OCI-LY3 (cell line): ENCODE results near the gene CTNNA3.

Experiments
- H2AFZ ChIP-seq: fragments of 200-600, 300-600 bp; shearing (Covaris generic); 2 replicates; pipeline ENCODE4 v1.6.0; 2014; ENCODE audit warnings: antibody characterized with exemption, low read depth, low read length
- H3K27ac ChIP-seq: fragments of 200-600, 300-600 bp; sonication (generic); 2 replicates; pipeline ENCODE4 v1.5.1; 2014; ENCODE audit warnings: mild to moderate bottlenecking, low read length, moderate library complexity, mixed read lengths
- H3K27me3 ChIP-seq: fragments of 200-600, 300-600 bp; sonication (generic); 2 replicates; pipeline ENCODE4 v1.6.1; 2014; ENCODE audit warnings: low read depth, low read length, mixed read lengths
- H3K36me3 ChIP-seq: fragments of 200-600, 300-600 bp; sonication (generic); replicated peaks from 2 replicates; pipeline ENCODE3; 2014; ENCODE audit warnings: low read depth, low read length, mixed read lengths
- H3K4me1 ChIP-seq: fragments of 300-600, 200-600 bp; sonication (generic); 2 replicates; pipeline ENCODE4 v1.6.1; 2014; ENCODE audit warnings: low read length, mixed read lengths
- H3K4me2 ChIP-seq: fragments of 200-600, 300-600 bp; sonication (generic); 2 replicates; pipeline ENCODE4 v1.6.1; 2014; ENCODE audit warnings: low read length, mixed read lengths
- H3K4me3 ChIP-seq: fragments of 300-600, 200-600 bp; sonication (generic); 2 replicates; pipeline ENCODE4 v1.5.1; 2014; ENCODE audit warnings: antibody characterized with exemption, mild to moderate bottlenecking, low read length, moderate library complexity
- H3K79me2 ChIP-seq: fragments of 300-600, 200-600 bp; shearing (Covaris generic); 2 replicates; pipeline ENCODE4 v1.6.1; 2014; ENCODE audit warnings: mild to moderate bottlenecking, low read length, mixed read lengths
- H3K9ac ChIP-seq: fragments of 300-600, 200-600 bp; shearing (Covaris generic); 2 replicates; pipeline ENCODE4 v1.6.0; 2014; ENCODE audit warnings: mild to moderate bottlenecking, low read length, moderate library complexity
- H3K9me3 ChIP-seq: fragments of 200-600, 300-600 bp; shearing (Covaris generic); 2 replicates; pipeline ENCODE4 v1.6.1; 2014; ENCODE audit warnings: low read length, mixed read lengths; ENCODE audit not compliant: insufficient read depth
- H4K20me1 ChIP-seq: fragments of 200-600, 300-600 bp; sonication (generic); 2 replicates; pipeline ENCODE4 v1.6.1; 2016; ENCODE audit warnings: low read length, mixed read lengths; ENCODE audit not compliant: insufficient read depth
- EZH2phosphoT487 ChIP-seq: fragments of 200-600 bp; shearing (Covaris generic); IDR thresholded peaks from 2 replicates; pipeline ENCODE4 v1.6.1; 2018; ENCODE audit warnings: antibody characterized with exemption, mixed run types, low read depth
- TF ChIP-seq, protein P1 (sequence below): fragments of 200-600, 300-600 bp; sonication (generic); IDR thresholded peaks from 2 replicates; pipeline ENCODE4 v1.5.1; 2014; ENCODE audit warnings: antibody characterized with exemption, low read length, low read depth

Gene CTNNA3

DNA sequence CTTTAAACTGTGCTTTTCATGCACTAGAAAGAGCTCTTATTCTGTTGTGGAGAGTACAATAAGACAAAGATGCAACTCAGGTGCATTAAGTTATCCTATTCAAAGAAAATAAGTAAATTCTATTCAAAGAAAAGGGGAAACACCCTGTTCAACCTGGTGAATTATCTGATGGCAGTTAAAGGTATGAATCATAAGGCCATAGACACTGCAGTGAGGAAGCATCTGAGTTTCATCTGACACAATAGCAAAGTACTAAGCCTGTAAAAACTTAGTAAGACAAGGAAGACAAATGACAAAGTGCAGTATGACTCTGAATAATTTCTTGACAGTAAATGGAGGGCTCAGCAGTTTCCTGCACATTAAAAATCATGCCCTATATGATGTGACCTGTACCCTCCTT lies 861.2 kb downstream of the CTNNA3 start:
- TF ChIP-seq EZH2phosphoT487 = no peak
- H3K36me3 ChIP-seq = no peaks in the 10 kb centered on the region
- H3K4me3 ChIP-seq = no peak overlapping the region
- H3K79me2 ChIP-seq = no peaks in the 10 kb centered on the region
- no peak overlapping the region for H2AFZ ChIP-seq
- peaks cover 21% of the 10 kb centered on the region for H3K4me1 ChIP-seq
- no peak overlapping the region for H3K9ac ChIP-seq
- no peaks in the 10 kb centered on the region for H3K27me3 ChIP-seq
- no peaks in the 10 kb centered on the region for H4K20me1 ChIP-seq
- H3K4me2 ChIP-seq = peak overlapping the region; percentile 37; the same call in 1 of the 2 replicates
- peak overlapping the region; percentile 45 for H3K27ac ChIP-seq
- no peaks in the 10 kb centered on the region for H3K9me3 ChIP-seq

DNA sequence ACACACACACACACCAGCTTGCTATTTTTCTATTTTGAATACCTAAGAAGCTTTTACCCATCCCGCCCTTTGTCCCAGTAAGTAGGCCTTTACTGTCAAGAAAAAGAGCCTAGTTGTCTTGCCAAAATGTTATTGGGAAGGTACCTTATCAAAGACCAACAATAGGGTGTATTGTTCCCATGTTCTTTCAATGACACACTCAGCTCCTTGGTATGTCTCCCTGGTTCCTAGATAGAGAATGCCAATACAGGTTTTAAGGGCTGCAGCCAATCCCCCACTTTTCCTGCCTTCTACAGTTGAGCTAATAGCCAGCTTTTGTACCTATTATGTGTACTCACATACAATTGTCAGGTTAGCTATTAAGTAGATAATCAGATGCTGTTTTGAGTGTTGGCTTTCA lies 862.1 kb downstream of the CTNNA3 start:
- TF ChIP-seq, protein P1, sequence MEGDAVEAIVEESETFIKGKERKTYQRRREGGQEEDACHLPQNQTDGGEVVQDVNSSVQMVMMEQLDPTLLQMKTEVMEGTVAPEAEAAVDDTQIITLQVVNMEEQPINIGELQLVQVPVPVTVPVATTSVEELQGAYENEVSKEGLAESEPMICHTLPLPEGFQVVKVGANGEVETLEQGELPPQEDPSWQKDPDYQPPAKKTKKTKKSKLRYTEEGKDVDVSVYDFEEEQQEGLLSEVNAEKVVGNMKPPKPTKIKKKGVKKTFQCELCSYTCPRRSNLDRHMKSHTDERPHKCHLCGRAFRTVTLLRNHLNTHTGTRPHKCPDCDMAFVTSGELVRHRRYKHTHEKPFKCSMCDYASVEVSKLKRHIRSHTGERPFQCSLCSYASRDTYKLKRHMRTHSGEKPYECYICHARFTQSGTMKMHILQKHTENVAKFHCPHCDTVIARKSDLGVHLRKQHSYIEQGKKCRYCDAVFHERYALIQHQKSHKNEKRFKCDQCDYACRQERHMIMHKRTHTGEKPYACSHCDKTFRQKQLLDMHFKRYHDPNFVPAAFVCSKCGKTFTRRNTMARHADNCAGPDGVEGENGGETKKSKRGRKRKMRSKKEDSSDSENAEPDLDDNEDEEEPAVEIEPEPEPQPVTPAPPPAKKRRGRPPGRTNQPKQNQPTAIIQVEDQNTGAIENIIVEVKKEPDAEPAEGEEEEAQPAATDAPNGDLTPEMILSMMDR = no peak
- TF ChIP-seq EZH2phosphoT487 = no peak
- no peak overlapping the region for H3K4me2 ChIP-seq
- no peaks in the 10 kb centered on the region for H3K79me2 ChIP-seq

DNA sequence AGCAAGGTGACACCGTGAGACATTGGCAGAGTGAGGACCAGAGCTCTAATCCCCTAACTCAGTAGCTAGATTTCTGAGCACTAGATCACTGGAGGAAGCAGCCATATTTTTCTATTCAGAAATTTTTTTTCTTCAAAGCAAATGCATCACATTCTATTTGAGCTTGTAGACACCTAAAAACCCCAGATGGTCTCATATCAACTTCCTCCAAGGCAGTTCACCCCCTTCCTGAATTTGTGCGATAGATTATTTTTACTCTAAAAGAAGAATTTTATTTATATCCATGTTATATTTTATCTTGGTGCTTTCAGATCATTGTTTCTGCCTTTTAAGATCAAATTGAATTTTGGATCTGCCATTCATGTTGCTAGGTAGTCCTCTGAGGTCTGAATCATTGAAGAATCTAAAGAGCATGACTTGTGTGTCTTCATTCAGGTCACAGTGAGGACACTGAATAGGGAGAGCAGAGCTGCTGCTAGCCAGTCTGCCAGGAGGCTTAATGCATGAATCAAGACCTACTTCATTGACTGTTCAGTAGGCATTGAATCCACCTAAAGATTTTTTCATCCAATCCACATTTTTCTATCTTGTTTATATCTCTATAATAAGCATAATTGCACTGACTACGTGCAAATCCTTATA lies 863.1 kb downstream of the CTNNA3 start:
- Histone ChIP-seq H3K9me3 (no peaks in the 10 kb centered on the region), H3K4me3 (no peak overlapping the region), H2AFZ (no peak overlapping the region), H3K4me1 (peaks cover 21% of the 10 kb centered on the region), H4K20me1 (no peaks in the 10 kb centered on the region), H3K4me2 (no peak overlapping the region), H3K27me3 (no peaks in the 10 kb centered on the region), H3K36me3 (no peaks in the 10 kb centered on the region), H3K27ac (no peak overlapping the region), H3K9ac (no peak overlapping the region), H3K79me2 (no peaks in the 10 kb centered on the region)
- TF ChIP-seq EZH2phosphoT487 = no peak
- TF ChIP-seq, protein P1 = no peak

More for the DNA sequence above, 862.1 kb downstream of the CTNNA3 start:
- H3K4me3 ChIP-seq = no peak overlapping the region
- H3K9ac ChIP-seq = no peak overlapping the region
- no peak overlapping the region for H2AFZ ChIP-seq
- no peaks in the 10 kb centered on the region for H3K36me3 ChIP-seq
- H3K9me3 ChIP-seq = no peaks in the 10 kb centered on the region
- H3K4me1 ChIP-seq = peaks cover 21% of the 10 kb centered on the region
- H3K27me3 ChIP-seq = no peaks in the 10 kb centered on the region
- H3K27ac ChIP-seq = no peak overlapping the region
- H4K20me1 ChIP-seq = no peaks in the 10 kb centered on the region

DNA sequence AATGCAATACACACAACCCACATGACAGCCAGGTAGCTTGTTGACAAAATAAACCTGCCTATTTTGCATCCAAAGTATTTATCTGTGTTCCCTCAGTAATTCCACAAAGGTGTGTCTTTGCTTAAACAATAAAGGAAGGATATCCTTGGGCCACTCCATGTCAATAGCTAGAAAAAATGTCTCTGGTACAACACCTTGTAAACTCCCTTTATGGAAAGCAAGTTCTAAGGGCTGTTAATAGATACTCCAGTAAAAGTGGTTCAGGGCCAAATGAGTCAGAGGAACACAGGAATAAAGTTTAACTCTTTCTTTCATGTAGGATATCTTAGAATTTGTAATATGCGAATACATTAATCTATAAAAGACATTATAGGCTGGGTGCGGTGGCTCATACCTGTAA lies 867.0 kb downstream of the CTNNA3 start:
- H3K4me1 ChIP-seq = no peaks in the 10 kb centered on the region
- H3K9ac ChIP-seq = no peak overlapping the region
- H3K79me2 ChIP-seq = no peaks in the 10 kb centered on the region
- H3K27me3 ChIP-seq = no peaks in the 10 kb centered on the region
- H2AFZ ChIP-seq = no peak overlapping the region
- H3K27ac ChIP-seq = no peak overlapping the region
- no peak overlapping the region for H3K4me3 ChIP-seq
- H3K9me3 ChIP-seq = no peaks in the 10 kb centered on the region
- no peak overlapping the region for H3K4me2 ChIP-seq
- no peak for TF ChIP-seq EZH2phosphoT487
- TF ChIP-seq, protein P1 = no peak
- no peaks in the 10 kb centered on the region for H4K20me1 ChIP-seq
- no peaks in the 10 kb centered on the region for H3K36me3 ChIP-seq

- H3K4me1 ChIP-seq = peaks cover 4% of the 10 kb centered on the region; the same call in 1 of the 2 replicates
- no peak overlapping the region for H3K4me2 ChIP-seq
- no peak overlapping the region for H2AFZ ChIP-seq
- TF ChIP-seq, protein P1 = no peak
- TF ChIP-seq EZH2phosphoT487 = no peak
- no peaks in the 10 kb centered on the region for H3K9me3 ChIP-seq
- H3K36me3 ChIP-seq = no peaks in the 10 kb centered on the region
- no peak overlapping the region for H3K4me3 ChIP-seq
- no peaks in the 10 kb centered on the region for H3K79me2 ChIP-seq
- no peak overlapping the region for H3K9ac ChIP-seq
- H4K20me1 ChIP-seq = no peaks in the 10 kb centered on the region
- no peak overlapping the region for H3K27ac ChIP-seq
- no peaks in the 10 kb centered on the region for H3K27me3 ChIP-seq
These were observed 868.6 kb downstream of the CTNNA3 start for GRCh38 chr10:66827353-66827752.
